Renal cortex interstitium (tissue), 11 donors: ENCODE measurements around the gene RPN2. TPM values are rescaled to one million over a fixed set of nuclear protein-coding genes. Genes with fewer than 3 reads are reported as not detected.

ENCODE experiments used
- DNase-seq, 11 donors: peaks; one replicate each; pipeline ENCODE4 v3.0.0-alpha.2; 2013; ENCODE audit warnings: low read depth in 9 of 11, low spot score in 4 of 11; ENCODE audit errors: extremely low read depth in 1 of 11
- polyA plus RNA-seq, 3 donors: library from polyadenylated mRNA; unstranded; fragments of 120-200 nt; gene quantifications; one replicate each; pipeline ENCODE4 v1.2.1, GENCODE V29; 2013; ENCODE audit not compliant: insufficient read length in 3 of 3

RPN2 gene
- polyA plus RNA-seq, 3 donors, result 281 to 309 (median 296) TPM

DNA sequence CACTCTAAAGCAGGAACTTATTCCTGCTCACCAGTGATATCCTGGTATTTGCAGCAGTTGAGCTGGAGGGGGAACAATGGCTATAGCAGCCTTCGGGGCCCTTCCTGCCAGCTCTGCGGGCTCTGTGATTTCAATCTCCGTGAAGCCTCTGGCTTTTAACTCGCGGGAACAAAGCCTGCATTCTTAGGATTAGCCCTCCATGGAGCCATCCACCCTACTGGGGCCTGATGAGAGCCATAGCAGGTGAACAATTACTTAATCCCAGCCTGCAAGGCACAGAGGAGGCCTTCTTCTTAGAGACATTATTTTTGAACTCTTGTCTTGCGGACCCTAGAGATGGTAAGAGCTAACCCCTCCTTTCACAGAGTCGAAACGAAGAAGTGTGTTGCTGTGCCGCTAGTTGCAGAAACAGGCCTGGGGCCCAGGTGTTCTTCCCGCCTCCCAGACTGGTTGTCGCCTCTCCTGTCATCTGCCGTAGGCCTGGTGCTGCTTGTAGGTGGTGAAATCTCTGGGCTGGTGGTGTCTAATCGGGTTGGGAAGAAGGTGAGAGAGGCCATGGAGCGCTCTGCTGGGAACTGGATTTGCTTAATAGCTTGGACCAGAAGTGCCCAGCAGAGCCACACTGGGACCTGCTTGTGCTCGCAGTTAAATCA, 72.8 kb downstream of the RPN2 start:
- DNase-seq, result no peak

DNA sequence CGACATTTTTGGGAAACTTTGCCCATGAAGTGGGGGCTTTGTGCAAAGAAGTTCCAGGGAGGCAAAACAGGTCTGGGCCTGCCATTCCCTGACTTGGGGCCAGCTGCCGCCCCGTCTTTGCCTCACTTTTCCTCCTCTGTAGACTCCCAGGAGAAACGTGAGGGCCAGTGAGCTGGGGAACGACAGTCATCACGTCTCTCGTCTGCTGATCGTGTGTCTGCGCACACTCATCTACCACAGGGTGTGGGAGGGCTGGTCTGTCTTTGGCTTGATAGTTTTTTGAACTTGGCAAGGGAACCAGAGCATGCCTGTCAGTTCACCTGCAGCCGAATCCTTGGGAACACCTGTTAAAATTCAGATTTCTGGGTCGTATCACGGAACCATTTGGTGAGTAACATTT, 74.0 kb downstream of the RPN2 start:
- no peak for DNase-seq

DNA sequence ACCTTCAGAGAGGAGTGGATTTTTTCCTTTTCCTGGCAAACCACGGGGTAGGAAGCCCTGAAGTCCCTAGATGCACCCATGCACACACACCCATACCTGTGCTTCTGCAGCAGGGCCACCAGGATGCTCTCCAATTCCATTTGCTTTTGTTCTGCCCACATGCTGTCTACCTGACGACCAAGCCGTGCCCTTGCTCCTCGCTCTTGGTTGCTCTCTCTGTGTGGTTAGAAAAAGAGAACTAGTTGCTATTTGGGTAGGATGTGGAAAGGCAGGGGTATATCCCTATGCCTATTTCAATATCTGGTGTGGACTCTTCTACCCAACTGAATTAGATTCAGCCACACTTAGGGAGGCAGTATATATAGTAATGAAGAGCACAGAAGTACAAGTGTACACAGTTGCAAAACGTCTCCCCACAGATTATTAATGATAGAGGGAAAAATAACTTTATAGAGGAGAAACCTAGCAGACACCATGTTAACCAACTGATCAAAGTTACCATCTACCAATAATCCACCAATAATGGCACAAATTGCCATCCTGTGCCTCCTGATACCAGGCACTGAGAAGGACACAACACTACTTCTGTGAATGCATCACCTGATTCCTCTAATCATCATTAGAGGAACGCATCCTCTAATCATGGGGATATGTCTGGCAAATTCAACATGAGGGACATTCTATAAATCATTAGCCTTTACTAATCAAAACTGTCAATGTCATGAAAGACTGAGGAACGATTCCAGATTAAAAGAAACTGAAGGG, 75.2 kb downstream of the RPN2 start:
- no peak for DNase-seq

DNA sequence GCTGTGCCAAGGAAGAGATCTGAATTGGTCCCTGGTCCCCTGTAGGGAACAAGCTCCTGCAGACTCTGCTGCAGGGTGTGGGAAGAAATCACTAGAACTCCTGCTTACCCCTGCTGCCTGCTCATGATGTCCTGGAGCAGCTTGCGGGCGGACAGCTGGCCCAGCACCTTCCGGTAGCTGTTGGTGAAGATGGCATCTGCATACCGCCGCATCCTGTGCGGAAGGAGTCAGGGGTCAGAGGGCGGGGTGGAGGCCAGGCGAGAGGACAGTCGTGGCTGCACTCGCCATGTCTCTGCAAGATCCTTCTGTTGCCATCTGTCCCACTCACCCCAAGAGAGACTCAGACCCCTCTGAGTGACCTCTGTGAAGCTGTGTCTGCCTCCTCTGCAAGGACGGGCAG, 77.2 kb downstream of the RPN2 start:
- DNase-seq, result no peak

DNA sequence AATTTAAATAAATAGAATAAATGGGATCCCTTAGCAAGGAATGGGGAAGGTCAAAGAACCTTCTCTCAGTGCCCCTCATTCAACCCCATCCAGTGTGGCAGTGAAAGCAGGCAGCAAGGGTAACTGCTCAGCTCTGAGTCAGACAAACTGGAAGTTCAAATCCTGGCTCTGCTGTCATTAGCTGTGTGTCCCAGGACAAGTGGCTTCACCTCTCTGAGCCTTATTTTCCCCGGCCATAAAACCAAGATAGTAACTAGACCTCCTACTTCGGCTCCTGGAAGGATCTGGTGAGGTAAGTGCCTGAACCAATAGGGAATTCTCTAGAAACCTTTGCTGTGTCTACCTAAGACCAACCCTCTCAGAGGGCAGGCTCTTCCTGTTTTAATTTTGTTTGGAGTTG, 78.4 kb downstream of the RPN2 start:
- no peak for DNase-seq

DNA sequence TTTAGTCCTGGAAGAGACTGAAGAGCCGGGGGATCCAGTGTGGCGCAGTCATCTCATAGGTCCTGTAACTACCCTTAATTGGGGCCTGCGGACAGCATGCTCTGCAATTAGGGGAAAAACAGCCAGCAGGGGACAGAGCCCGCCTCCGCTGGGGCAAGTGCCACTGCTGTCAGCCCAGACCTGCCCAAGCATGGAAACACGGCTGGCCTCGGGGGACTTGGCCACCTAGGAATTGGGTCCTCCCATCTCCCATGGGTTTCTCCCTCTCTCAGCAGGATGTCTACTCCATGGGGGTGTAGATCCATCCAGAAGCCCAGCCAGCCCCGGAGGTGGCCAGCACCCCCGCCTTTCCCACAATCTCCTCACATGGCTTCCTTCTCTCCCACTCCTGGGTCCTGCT, 78.9 kb downstream of the RPN2 start:
- no peak for DNase-seq

DNA sequence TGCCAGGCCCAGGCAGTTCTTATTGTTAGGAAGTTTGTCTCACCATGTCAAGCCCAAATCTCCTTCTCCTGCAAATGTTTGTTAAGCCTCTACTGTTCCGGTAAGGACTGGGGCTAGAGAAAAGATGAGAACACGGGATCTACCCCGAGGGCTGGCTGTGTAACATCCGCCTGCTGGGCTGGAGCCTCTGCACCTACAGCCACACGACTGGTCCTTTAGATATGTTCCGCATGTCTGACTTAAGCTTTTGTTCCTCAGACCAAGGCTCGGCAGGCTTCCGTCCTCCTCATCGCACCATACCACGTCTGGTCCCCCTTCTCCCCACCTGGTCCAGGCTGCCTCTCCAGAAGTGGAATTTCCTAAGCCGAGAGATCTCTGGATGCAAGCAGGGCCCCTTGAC, 79.9 kb downstream of the RPN2 start:
- DNase-seq, result no peak

- no peak for DNase-seq
Measured at GRCh38 chr20:37259865-37260264, 80.7 kb downstream of the RPN2 start.

DNA sequence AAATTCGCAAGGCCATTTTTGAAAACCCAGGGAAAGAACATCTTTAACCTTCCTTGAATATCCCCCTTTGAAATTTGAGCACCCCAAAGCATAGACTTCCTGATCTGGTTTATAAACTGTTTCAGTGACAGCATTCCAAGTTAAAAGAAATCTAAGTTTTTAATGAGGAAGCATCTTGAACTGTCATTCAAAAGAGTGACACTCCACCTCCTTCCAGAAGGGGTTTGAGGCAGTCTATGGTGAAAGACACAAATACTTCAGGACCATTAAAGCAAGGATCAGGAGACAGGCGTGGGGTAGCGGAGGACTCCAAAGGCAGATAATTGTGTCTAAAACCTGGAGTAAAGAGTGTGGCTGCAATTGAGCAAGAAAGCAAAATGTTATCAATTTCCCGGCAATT, 81.8 kb downstream of the RPN2 start:
- no peak for DNase-seq

GRCh38 chr20:37261714-37262113, 82.6 kb downstream of the RPN2 start, which contains the start of gene GHRH:
Gene GHRH, minus strand, starts transcription at chr20:37261814. Its CDS starts 4,925 bp downstream, at chr20:37256889.
- DNase-seq, result no peak

DNA sequence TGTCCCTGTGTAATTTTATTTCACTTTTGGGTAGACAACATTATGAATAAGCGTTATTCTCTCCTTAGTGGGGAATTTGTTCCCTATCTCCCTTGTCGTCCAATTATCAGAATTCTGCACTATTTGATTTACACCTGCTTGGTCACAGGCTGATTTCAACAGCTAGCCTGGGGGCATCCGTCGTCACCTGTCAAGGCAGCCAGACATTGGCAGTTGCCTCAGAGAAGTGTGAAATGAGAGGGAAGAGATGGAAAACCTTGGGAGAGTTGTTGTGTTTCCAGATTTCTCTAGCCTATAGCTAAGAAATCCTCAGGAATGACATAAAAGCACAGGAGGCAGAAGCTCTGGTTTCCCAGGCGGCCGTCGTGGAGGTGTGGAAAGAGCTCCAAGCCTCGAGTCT, 83.4 kb downstream of the RPN2 start:
- DNase-seq, result no peak

- no peak for DNase-seq
Measured at GRCh38 chr20:37263686-37264085, 84.6 kb downstream of the RPN2 start.

DNA sequence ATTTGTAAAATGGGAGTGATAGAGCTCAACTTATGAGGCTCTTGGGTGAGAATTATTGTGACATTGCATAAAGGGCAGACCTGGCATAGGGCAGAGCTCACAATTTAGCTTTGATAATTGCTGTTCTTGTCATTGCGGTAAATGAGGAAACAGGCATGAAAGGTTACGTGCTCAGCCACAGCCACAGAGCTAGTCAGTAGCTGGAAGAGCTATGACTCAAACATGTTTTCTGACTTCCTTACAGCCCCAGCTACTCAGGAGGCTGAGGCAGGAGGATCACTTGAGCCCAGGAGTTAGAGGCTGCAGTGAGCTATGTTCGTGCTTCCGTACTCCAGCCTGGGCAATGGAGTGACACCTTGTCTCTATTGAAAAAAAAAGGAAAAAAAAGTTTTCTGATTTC, 86.0 kb downstream of the RPN2 start:
- DNase-seq, result no peak

- no peak for DNase-seq
Measured at GRCh38 chr20:37266940-37267666, 88.0 kb downstream of the RPN2 start.

GRCh38 chr20:37267667-37268313, 88.7 kb downstream of the RPN2 start:
- no peak for DNase-seq

- no peak for DNase-seq
Measured at GRCh38 chr20:37270576-37271420, 91.7 kb downstream of the RPN2 start.

DNA sequence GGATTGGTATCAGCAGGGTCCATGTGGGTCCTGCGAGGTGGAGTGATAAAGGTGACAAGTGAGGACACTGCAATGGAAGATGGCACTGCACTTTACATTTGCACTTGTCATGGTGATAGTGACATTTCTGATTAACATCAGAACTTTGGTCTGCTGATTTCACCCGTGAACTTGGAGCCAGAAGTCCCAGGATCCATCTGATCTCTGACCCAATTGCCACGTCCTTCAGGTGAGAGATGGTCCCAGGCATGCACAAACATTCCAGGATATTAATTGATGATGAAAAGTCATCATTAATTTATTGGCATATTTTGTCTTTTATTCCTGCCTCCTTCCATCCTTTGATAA, 92.3 kb downstream of the RPN2 start:
- no peak for DNase-seq

- DNase-seq, result no peak
Measured at GRCh38 chr20:37273988-37274387, 94.9 kb downstream of the RPN2 start.
